Gastroesophageal sphincter (tissue), 4 donors: ENCODE data around the gene CENPM. TPM values are rescaled to one million over a fixed set of nuclear protein-coding genes. Genes with fewer than 3 reads are reported as not detected.

Source experiments
- ATAC-seq: fragments of 150-250 bp; one replicate; pipeline ENCODE4 v1.9.1; 2016; ENCODE audit warnings: mild to moderate bottlenecking, moderate library complexity
- H3K27ac ChIP-seq, 4 donors: fragments of 200-600 bp; sonication (generic) in 3 of 4; 1 replicate in 3 of 4; 2 replicates in 1 of 4; pipeline ENCODE4 v1.5.1; 2016 to 2019
- H3K27me3 ChIP-seq: fragments of 200-600 bp; sonication (generic); one replicate; pipeline ENCODE4 v1.5.1; 2019
- H3K36me3 ChIP-seq, 2 donors: fragments of 200-600 bp; sonication (generic); one replicate each; pipeline ENCODE4 v1.5.1; 2019; ENCODE audit warnings: control low read depth in 1 of 2
- H3K4me1 ChIP-seq, 3 donors: fragments of 200-600 bp; sonication (generic); 1 replicate in 2 of 3; 2 replicates in 1 of 3; pipeline ENCODE4 v1.5.1; 2016 to 2019; ENCODE audit warnings: control low read depth in 2 of 3
- H3K4me3 ChIP-seq, 2 donors: fragments of 200-600 bp; sonication (generic); one replicate each; pipeline ENCODE4 v1.5.1; 2019; ENCODE audit warnings: mild to moderate bottlenecking in 1 of 2, moderate library complexity in 1 of 2
- H3K9me3 ChIP-seq, 3 donors: fragments of 200-600 bp; sonication (generic); one replicate each; pipeline ENCODE4 v1.5.1; 2017 to 2019; ENCODE audit warnings: control low read depth in 2 of 3
- EP300 ChIP-seq: sonication (generic); formaldehyde crosslinking; IDR thresholded peaks from one replicate; pipeline ENCODE4 v1.6.1; 2017; ENCODE audit warnings: antibody characterized with exemption, mild to moderate bottlenecking
- POLR2A ChIP-seq, 2 donors: fragments of 450-650 bp; IDR thresholded peaks; one replicate each; pipeline ENCODE4 v1.6.1; 2017; ENCODE audit warnings: antibody characterized with exemption in 2 of 2, mild to moderate bottlenecking in 2 of 2, moderate library complexity in 1 of 2
- POLR2AphosphoS5 ChIP-seq: sonication (generic); formaldehyde crosslinking; IDR thresholded peaks from one replicate; pipeline ENCODE4 v1.6.1; 2017; ENCODE audit warnings: antibody characterized with exemption
- WGBS, 2 donors: methylation state at CpG; one replicate each; pipeline ENCODE4 v1.1.5; 2018; ENCODE audit warnings: low coverage in 1 of 2; 5-methylcytosine and 5-hydroxymethylcytosine counted together
- small RNA-seq, 4 donors: library from RNA; depleted of rRNA; stranded (forward); fragments of <200 nt; gene quantifications; one replicate each; pipeline ENCODE3, GENCODE V24; 2016
- total RNA-seq, 4 donors: library from RNA; depleted of rRNA; stranded (reverse); fragments of >200 nt; gene quantifications; one replicate each; pipeline ENCODE4 v1.1.0, GENCODE V29; 2016
- TF ChIP-seq, protein P1 (sequence below), 4 experiments: fragments of 200-600 bp in 2 of 4; fragments of 450-650 bp in 2 of 4; sonication (generic) in 1 of 4; IDR thresholded peaks; one replicate each; pipeline ENCODE4 v1.5.1; 2017 to 2019; ENCODE audit warnings: antibody characterized with exemption in 4 of 4, mild to moderate bottlenecking in 2 of 4, moderate library complexity in 2 of 4

Gene CENPM
- total RNA-seq, 4 donors from 2014 or later, result 1.9 to 3.4 TPM; not detected in 2

DNA sequence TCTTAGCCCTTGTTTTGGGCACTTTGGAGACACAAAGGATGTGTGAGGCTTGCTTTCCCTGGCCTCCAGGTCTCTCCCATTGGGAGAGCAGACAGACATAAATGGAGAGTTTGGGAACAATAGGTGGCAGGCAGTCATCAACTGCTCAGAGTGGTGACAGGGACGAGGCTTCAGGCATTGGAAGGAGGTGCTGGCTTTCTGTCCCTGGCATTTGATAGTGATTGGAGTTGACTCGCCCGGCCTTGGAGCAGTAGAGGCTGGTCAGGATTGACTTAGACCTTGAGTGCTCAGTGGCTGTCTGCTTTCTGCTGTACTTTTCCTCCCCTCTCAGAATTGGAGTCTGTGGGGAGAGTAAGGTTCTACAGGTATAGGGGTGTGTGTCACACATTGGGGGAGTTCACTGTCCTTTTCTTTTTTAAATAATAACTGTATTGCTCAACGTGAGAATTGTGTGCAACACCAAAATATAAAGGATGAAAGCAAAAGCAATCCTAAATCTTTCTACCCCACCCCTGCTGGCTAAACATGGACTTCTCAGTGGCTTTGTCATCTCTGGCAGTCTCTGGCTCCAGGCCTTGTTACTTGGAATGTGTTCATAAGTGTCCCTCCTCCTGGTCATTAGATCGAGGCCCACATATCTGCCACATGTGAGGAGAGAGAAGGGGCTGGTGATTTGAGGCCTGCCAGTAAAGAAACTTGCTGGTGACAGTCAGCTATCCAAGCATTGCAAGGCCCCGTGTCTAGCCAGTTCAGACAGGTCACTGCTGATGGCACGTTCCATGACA, 53.2 kb downstream of the CENPM start:
- H3K27ac ChIP-seq, result no peak overlapping the region
- H3K27me3 ChIP-seq, result no peaks in the 10 kb centered on the region
- ATAC-seq, result no peak
- no peak overlapping the region for H3K4me3 ChIP-seq
- peaks cover 0 to 98% of the 10 kb centered on the region in 2 donors for H3K36me3 ChIP-seq
- no peaks in the 10 kb centered on the region for H3K9me3 ChIP-seq
- WGBS, 2 donors, result 66 to 83% methylated on average over 4 to 6 of the region's 7 CpGs
- no peak for TF ChIP-seq EP300
- TF ChIP-seq, protein P1, sequence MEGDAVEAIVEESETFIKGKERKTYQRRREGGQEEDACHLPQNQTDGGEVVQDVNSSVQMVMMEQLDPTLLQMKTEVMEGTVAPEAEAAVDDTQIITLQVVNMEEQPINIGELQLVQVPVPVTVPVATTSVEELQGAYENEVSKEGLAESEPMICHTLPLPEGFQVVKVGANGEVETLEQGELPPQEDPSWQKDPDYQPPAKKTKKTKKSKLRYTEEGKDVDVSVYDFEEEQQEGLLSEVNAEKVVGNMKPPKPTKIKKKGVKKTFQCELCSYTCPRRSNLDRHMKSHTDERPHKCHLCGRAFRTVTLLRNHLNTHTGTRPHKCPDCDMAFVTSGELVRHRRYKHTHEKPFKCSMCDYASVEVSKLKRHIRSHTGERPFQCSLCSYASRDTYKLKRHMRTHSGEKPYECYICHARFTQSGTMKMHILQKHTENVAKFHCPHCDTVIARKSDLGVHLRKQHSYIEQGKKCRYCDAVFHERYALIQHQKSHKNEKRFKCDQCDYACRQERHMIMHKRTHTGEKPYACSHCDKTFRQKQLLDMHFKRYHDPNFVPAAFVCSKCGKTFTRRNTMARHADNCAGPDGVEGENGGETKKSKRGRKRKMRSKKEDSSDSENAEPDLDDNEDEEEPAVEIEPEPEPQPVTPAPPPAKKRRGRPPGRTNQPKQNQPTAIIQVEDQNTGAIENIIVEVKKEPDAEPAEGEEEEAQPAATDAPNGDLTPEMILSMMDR (IDR thresholded peaks at IDR 0.05), result no peak
- no peak for TF ChIP-seq POLR2A (IDR thresholded peaks at IDR 0.05)
- TF ChIP-seq POLR2AphosphoS5, result no peak
- no peaks in the 10 kb centered on the region for H3K4me1 ChIP-seq

DNA sequence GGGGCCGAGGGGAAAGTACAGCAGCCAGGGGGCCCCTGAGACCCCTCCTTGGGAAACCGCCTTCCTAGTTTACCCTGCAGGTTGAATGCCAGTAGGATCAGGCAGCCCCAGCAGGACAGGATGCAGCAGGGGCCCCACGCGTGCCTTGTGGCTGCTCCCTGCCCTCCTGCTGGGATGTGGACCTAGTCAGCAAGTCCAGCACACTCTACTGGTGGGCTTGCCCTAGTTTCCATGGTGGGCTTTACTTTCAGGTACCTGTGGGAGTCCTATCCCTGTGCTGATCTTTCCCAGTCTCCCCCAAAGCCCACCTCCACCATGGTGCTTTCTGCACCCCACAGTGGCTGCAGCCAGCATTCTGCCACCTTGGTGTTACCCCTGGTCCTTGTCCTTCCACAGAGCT, 54.2 kb downstream of the CENPM start:
- no CpG with 5 or more reads among the region's 4 CpGs for whole genome bisulfite sequencing, 2 donors
- Histone ChIP-seq H3K4me1 (no peaks in the 10 kb centered on the region), H3K9me3 (no peaks in the 10 kb centered on the region), H3K36me3 (peaks cover 0 to 98% of the 10 kb centered on the region in 2 donors), H3K27me3 (no peaks in the 10 kb centered on the region), H3K4me3 (no peak overlapping the region), H3K27ac (no peak overlapping the region)
- ATAC-seq, result no peak
- TF ChIP-seq EP300 (no peak), POLR2A (IDR thresholded peaks at IDR 0.05) (no peak), POLR2AphosphoS5 (no peak)
- TF ChIP-seq, protein P1 (IDR thresholded peaks at IDR 0.05), result no peak

DNA sequence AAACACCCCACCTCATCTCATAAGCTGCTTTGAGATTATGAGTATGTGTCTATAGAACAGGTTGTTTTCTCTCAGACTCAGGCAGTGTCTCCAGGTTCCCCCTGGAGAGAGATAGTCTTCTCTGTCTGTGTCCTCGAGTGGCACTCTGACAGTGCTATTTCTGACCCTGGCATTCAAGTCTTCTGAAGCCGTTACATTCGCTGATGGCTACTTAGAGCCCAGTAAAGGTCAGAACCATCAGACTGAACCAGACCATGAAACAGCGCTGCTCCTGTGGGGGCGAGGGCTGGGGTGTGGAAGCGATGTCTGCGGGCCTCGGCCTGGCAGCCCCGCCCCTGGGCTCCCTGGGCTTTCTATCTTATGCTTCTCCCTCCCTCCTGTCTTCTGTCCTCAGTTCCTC, 55.5 kb downstream of the CENPM start:
- ATAC-seq, result no peak
- Histone ChIP-seq H3K27ac (no peak overlapping the region), H3K4me1 (no peaks in the 10 kb centered on the region), H3K36me3 (peaks cover 0 to 98% of the 10 kb centered on the region in 2 donors), H3K27me3 (no peaks in the 10 kb centered on the region), H3K4me3 (no peak overlapping the region), H3K9me3 (no peaks in the 10 kb centered on the region)
- 87 to 97% methylated on average over 3 to 7 of the region's 9 CpGs for WGBS, 2 donors
- no peak for TF ChIP-seq EP300

Small RNA genes lying within 50 kb of the gene (small RNA-seq; reads per million reads assigned to genes)
- gene MIR33A, result 0.09 to 1.9 (median 0.69) reads per million in 4 donors

Other genes with a start within 250 kb of the CENPM start
- gene MEI1, start 247.6 kb downstream of the CENPM start, total RNA-seq, result under 1 TPM in 3 of 4 donors, not detected in 1; 0.07 to 0.81 (median 0.50) TPM
- 1 to 10 TPM; 3.8 to 8.9 (median 5.4) TPM for gene CCDC134, start 146.5 kb downstream of the CENPM start, total RNA-seq
- gene SREBF2, start 114.0 kb downstream of the CENPM start, total RNA-seq, result 100 to 1,000 TPM in 1 of 4 donors, 10 to 100 TPM in 3; 39.7 to 101 (median 58.8) TPM
- gene SHISA8, start 32.1 kb downstream of the CENPM start, total RNA-seq, result not detected
- gene TNFRSF13C, start 20.3 kb downstream of the CENPM start, total RNA-seq, result under 1 TPM in 2 of 4 donors, not detected in 2; 0.12 to 0.16 TPM
- gene SEPTIN3, start 22.3 kb upstream of the CENPM start, total RNA-seq, result 1 to 10 TPM in 1 of 4 donors, under 1 TPM in 2, not detected in 1; 0.13 to 1.2 (median 0.93) TPM
- gene WBP2NL, start 51.6 kb upstream of the CENPM start, total RNA-seq, result 1 to 10 TPM in 1 of 4 donors, under 1 TPM in 3; 0.22 to 2.8 (median 0.59) TPM
- 10 to 100 TPM; 21.9 to 35.0 (median 33.0) TPM for gene NAGA, start 123.7 kb upstream of the CENPM start, total RNA-seq
- 10 to 100 TPM; 19.1 to 32.1 (median 21.1) TPM for gene PHETA2, start 127.1 kb upstream of the CENPM start, total RNA-seq
- gene SMDT1, start 132.5 kb upstream of the CENPM start, total RNA-seq, result 10 to 100 TPM in 3 of 4 donors, 1 to 10 TPM in 1; 8.6 to 22.4 (median 19.4) TPM
- gene NDUFA6, start 143.6 kb upstream of the CENPM start, total RNA-seq, result 100 to 1,000 TPM in 1 of 4 donors, 10 to 100 TPM in 3; 59.8 to 102 (median 89.9) TPM
- gene CYP2D6, start 183.7 kb upstream of the CENPM start, total RNA-seq, result 1 to 10 TPM in 1 of 4 donors, under 1 TPM in 2, not detected in 1; 0.23 to 2.3 (median 0.40) TPM